HEK293T (cell line): Measurements from ENCODE around the gene CHST1.

Experiments
- CTCF ChIA-PET: fragments of 350-600 bp; formaldehyde crosslinking; extraction: SDS; loops from one replicate; lab custom pipeline; 2021; ENCODE audit warnings: antibody characterized with exemption, inconsistent platforms; lab: Yijun Ruan, JAX
- POLR2A ChIA-PET: fragments of 350-600 bp; formaldehyde crosslinking; extraction: SDS; loops from one replicate; lab custom pipeline; 2020; ENCODE audit warnings: antibody characterized with exemption, inconsistent platforms; lab: Yijun Ruan, JAX
- DNase-seq: peaks from one replicate; pipeline ENCODE4 v3.0.0; 2012; ENCODE audit warnings: mixed read lengths; ENCODE audit errors: extremely low spot score
- ARNT ChIP-seq: fragments of 450-650 bp; IDR thresholded peaks from 2 replicates; pipeline ENCODE4 v1.6.1; 2017; ENCODE audit warnings: mild to moderate bottlenecking
- BHLHE40 ChIP-seq: fragments of 450-650 bp; IDR thresholded peaks from 2 replicates; pipeline ENCODE4 v1.6.1; 2016; ENCODE audit warnings: mild to moderate bottlenecking, moderate library complexity, borderline replicate concordance
- CTBP1 ChIP-seq: fragments of 450-650 bp; IDR thresholded peaks from 2 replicates; pipeline ENCODE4 v1.6.1; 2016; ENCODE audit warnings: borderline replicate concordance
- ELF4 ChIP-seq: fragments of 450-650 bp; IDR thresholded peaks from 2 replicates; pipeline ENCODE4 v1.6.1; 2017; ENCODE audit warnings: antibody characterized with exemption
- FOXA1 ChIP-seq: fragments of 450-650 bp; IDR thresholded peaks from 2 replicates; pipeline ENCODE4 v1.6.1; 2016; ENCODE audit warnings: mild to moderate bottlenecking
- FOXK2 ChIP-seq: fragments of 450-650 bp; IDR thresholded peaks from 2 replicates; pipeline ENCODE4 v1.6.1; 2016; ENCODE audit warnings: mild to moderate bottlenecking
- FOXM1 ChIP-seq: fragments of 450-650 bp; IDR thresholded peaks from 2 replicates; pipeline ENCODE4 v1.6.1; 2017; ENCODE audit warnings: mild to moderate bottlenecking, borderline replicate concordance
- HDGF ChIP-seq: fragments of 450-650 bp; IDR thresholded peaks from 2 replicates; pipeline ENCODE4 v1.6.1; 2017; ENCODE audit warnings: antibody characterized with exemption, borderline replicate concordance
- L3MBTL2 ChIP-seq: fragments of 450-650 bp; conservative IDR thresholded peaks from 2 replicates; pipeline ENCODE4 v1.6.1; 2016; ENCODE audit warnings: mild to moderate bottlenecking
- LEF1 ChIP-seq: fragments of 450-650 bp; IDR thresholded peaks from 2 replicates; pipeline ENCODE4 v1.6.1; 2017; ENCODE audit warnings: mild to moderate bottlenecking, borderline replicate concordance
- NFRKB ChIP-seq: fragments of 450-650 bp; IDR thresholded peaks from 2 replicates; pipeline ENCODE4 v1.6.1; 2016; ENCODE audit warnings: mild to moderate bottlenecking, moderate library complexity
- PKNOX1 ChIP-seq: fragments of 450-650 bp; IDR thresholded peaks from 2 replicates; pipeline ENCODE4 v1.6.1; 2016
- SP1 ChIP-seq: fragments of 450-650 bp; IDR thresholded peaks from 2 replicates; pipeline ENCODE4 v1.6.1; 2017
- SUZ12 ChIP-seq: fragments of 450-650 bp; IDR thresholded peaks from 2 replicates; pipeline ENCODE4 v1.6.1; 2016; ENCODE audit warnings: mild to moderate bottlenecking
- TARDBP ChIP-seq: fragments of 450-650 bp; IDR thresholded peaks from 2 replicates; pipeline ENCODE4 v1.6.1; 2016
- ZNF384 ChIP-seq: fragments of 450-650 bp; IDR thresholded peaks from 2 replicates; pipeline ENCODE4 v1.6.1; 2016

Gene CHST1

GRCh38 chr11:45676522-45677095 lies 11.2 kb upstream of the CHST1 start:
- ChIA-PET CTCF (no interaction called here), POLR2A (no interaction called here)
- TF ChIP-seq LEF1 (no peak), ARNT (no peak), PKNOX1 (no peak), BHLHE40 (no peak), ZNF384 (no peak), FOXA1 (no peak), FOXK2 (no peak), SP1 (no peak), FOXM1 (no peak), SUZ12 (no peak), NFRKB (no peak), TARDBP (no peak), ELF4 (no peak), CTBP1 (no peak), HDGF (no peak), L3MBTL2 (no peak)
- DNase-seq, result no peak

GRCh38 chr11:45675646-45676045 lies 10.2 kb upstream of the CHST1 start:
- TF ChIP-seq FOXA1 (no peak), HDGF (no peak)
- ChIA-PET CTCF (no interaction called here), POLR2A (no interaction called here)
- no peak for DNase-seq

- DNase-seq, result no peak
- TF ChIP-seq ZNF384, result no peak
- ChIA-PET CTCF (no interaction called here), POLR2A (no interaction called here)
Observed at GRCh38 chr11:45674481-45675190, 9.2 kb upstream of the CHST1 start.

- ChIA-PET CTCF (no interaction called here), POLR2A (no interaction called here)
- DNase-seq, result no peak
- TF ChIP-seq NFRKB (no peak), ZNF384 (no peak), PKNOX1 (no peak), ELF4 (no peak), TARDBP (no peak), CTBP1 (no peak), SUZ12 (no peak), LEF1 (no peak), FOXK2 (no peak), BHLHE40 (no peak), L3MBTL2 (no peak)
Observed at GRCh38 chr11:45673441-45673840, 8.0 kb upstream of the CHST1 start.

- no peak for DNase-seq
- POLR2A ChIA-PET, result no interaction called here
- TF ChIP-seq ELF4 (no peak), FOXK2 (no peak), LEF1 (no peak), TARDBP (no peak), NFRKB (no peak), CTBP1 (no peak), FOXM1 (no peak), BHLHE40 (no peak), PKNOX1 (no peak), HDGF (no peak), L3MBTL2 (no peak), SUZ12 (no peak), SP1 (no peak), ARNT (no peak), FOXA1 (no peak), ZNF384 (no peak)
- CTCF ChIA-PET, result no interaction called here
Observed at GRCh38 chr11:45672593-45672992, 7.2 kb upstream of the CHST1 start.

- TF ChIP-seq HDGF, result no peak
- TF ChIP-seq FOXK2, result no peak
- no peak for TF ChIP-seq ELF4
- no peak for TF ChIP-seq PKNOX1
- TF ChIP-seq ARNT, result no peak
- TF ChIP-seq TARDBP, result no peak
- TF ChIP-seq L3MBTL2, result no peak
- TF ChIP-seq SUZ12, result no peak
- no peak for TF ChIP-seq NFRKB
- no peak for TF ChIP-seq LEF1
- TF ChIP-seq SP1, result no peak
- POLR2A ChIA-PET, result no interaction called here
- DNase-seq, result no peak
- CTCF ChIA-PET, result interaction anchor here (0.6 kb wide), 1 partner anchor 12 kb away, joined by 3 read pairs; no protein-coding TSS in a partner anchor
Observed at GRCh38 chr11:45671246-45672171, 6.1 kb upstream of the CHST1 start.
